GM23338 (cell line): ENCODE results near the gene ZNF524. TPM values are rescaled to one million over a fixed set of nuclear protein-coding genes. Genes with fewer than 3 reads are reported as not detected.

Experiments
- ATAC-seq: fragments of 200-7000 bp; cut with Tn5 transposase; 3 replicates; pipeline ENCODE4 v1.9.1; 2020
- DNase-seq: peaks from one replicate; pipeline ENCODE4 v3.0.0-alpha.2; 2015; ENCODE audit warnings: low spot score
- H2AFZ ChIP-seq: fragments of 200-600 bp; sonication (generic); 2 replicates; pipeline ENCODE4 v1.8.0; 2016; ENCODE audit warnings: antibody characterized with exemption, mild to moderate bottlenecking, moderate library complexity
- H3F3A ChIP-seq: fragments of 200-600 bp; sonication (generic); replicated peaks from 2 replicates; pipeline ENCODE4 v1.8.0; 2017; ENCODE audit warnings: antibody characterized with exemption, mixed run types, low read depth
- H3K27ac ChIP-seq: fragments of 200-600 bp; sonication (generic); 2 replicates; pipeline ENCODE4 v1.6.1; 2016; ENCODE audit warnings: low read depth
- H3K27me3 ChIP-seq: fragments of 200-600 bp; sonication (generic); 2 replicates; pipeline ENCODE4 v1.8.0; 2016; ENCODE audit warnings: mild to moderate bottlenecking, mixed run types, moderate library complexity; ENCODE audit not compliant: insufficient read depth
- H3K36me3 ChIP-seq: fragments of 200-600 bp; sonication (generic); 2 replicates; pipeline ENCODE4 v1.8.0; 2016; ENCODE audit warnings: mild to moderate bottlenecking; ENCODE audit not compliant: insufficient read depth
- H3K4me1 ChIP-seq: fragments of 200-600 bp; sonication (generic); 2 replicates; pipeline ENCODE4 v1.8.0; 2016; ENCODE audit warnings: mild to moderate bottlenecking, moderate library complexity; ENCODE audit not compliant: insufficient read depth
- H3K4me2 ChIP-seq: fragments of 200-600 bp; sonication (generic); 2 replicates; pipeline ENCODE4 v1.7.1; 2017; ENCODE audit warnings: mixed run types
- H3K4me3 ChIP-seq: fragments of 200-600 bp; sonication (generic); 2 replicates; pipeline ENCODE4 v1.6.1; 2016; ENCODE audit warnings: mixed run types
- H3K79me2 ChIP-seq: fragments of 200-600 bp; sonication (generic); replicated peaks from 2 replicates; pipeline ENCODE4 v1.8.0; 2017; ENCODE audit warnings: mild to moderate bottlenecking; ENCODE audit not compliant: insufficient read depth
- H3K9me2 ChIP-seq: fragments of 200-600 bp; sonication (generic); 2 replicates; pipeline ENCODE4 v1.8.0; 2017; ENCODE audit not compliant: insufficient read depth
- H4K20me1 ChIP-seq: fragments of 200-600 bp; sonication (generic); replicated peaks from 2 replicates; pipeline ENCODE4 v1.8.0; 2017; ENCODE audit warnings: mild to moderate bottlenecking; ENCODE audit not compliant: insufficient read depth
- H3K27ac Mint-ChIP-seq: 2 replicates; pipeline ENCODE4 v1.8.0; 2020; ENCODE audit warnings: inconsistent platforms, mild to moderate bottlenecking, moderate library complexity, mixed read lengths
- H3K27me3 Mint-ChIP-seq: 3 replicates; pipeline ENCODE4 v1.8.0; 2022; ENCODE audit warnings: low read depth, mild to moderate bottlenecking, moderate library complexity, mixed read lengths, inconsistent platforms; ENCODE audit not compliant: insufficient read depth, poor library complexity
- H3K36me3 Mint-ChIP-seq: 3 replicates; pipeline ENCODE4 v1.8.0; 2021; ENCODE audit warnings: low read depth, mild to moderate bottlenecking, inconsistent platforms, moderate library complexity, mixed read lengths
- H3K4me1 Mint-ChIP-seq: 3 replicates; pipeline ENCODE4 v1.8.0; 2020; ENCODE audit warnings: mild to moderate bottlenecking, inconsistent platforms, mixed read lengths
- H3K4me3 Mint-ChIP-seq: 3 replicates; pipeline ENCODE4 v1.8.0; 2021; ENCODE audit warnings: moderate library complexity, mild to moderate bottlenecking, inconsistent platforms, mixed read lengths
- H3K9me3 Mint-ChIP-seq: 3 replicates; pipeline ENCODE4 v1.8.0; 2020; ENCODE audit warnings: moderate library complexity, mild to moderate bottlenecking, inconsistent platforms, mixed read lengths
- CREB1 ChIP-seq: fragments of 250-450 bp; sonication (Bioruptor Pico); IDR thresholded peaks from 2 replicates; pipeline ENCODE4 v1.5.0; 2020; ENCODE audit warnings: low read depth, mild to moderate bottlenecking, moderate library complexity
- CTCF ChIP-seq, 2 experiments: fragments of 200-600 bp in 1 of 2; sonication (generic) in 1 of 2; conservative IDR thresholded peaks; 2 replicates each; pipeline versions ENCODE4 v1.5.1 to v1.6.1; 2016 to 2017; ENCODE audit warnings: antibody characterized with exemption in 2 of 2, low read depth in 2 of 2, mild to moderate bottlenecking in 2 of 2, moderate library complexity in 1 of 2
- ETS1 ChIP-seq: IDR thresholded peaks from 2 replicates; pipeline ENCODE4 v1.6.1; 2016; ENCODE audit warnings: antibody characterized with exemption
- EZH2 ChIP-seq: fragments of 200-600 bp; sonication (generic); IDR thresholded peaks from one replicate; pipeline ENCODE4 v1.8.0; 2017; ENCODE audit warnings: antibody characterized with exemption, mild to moderate bottlenecking, low read depth; ENCODE audit not compliant: unreplicated experiment
- EZH2phosphoT487 ChIP-seq: fragments of 200-600 bp; sonication (generic); IDR thresholded peaks from one replicate; pipeline ENCODE4 v1.8.1; 2018; ENCODE audit warnings: antibody characterized with exemption; ENCODE audit not compliant: unreplicated experiment
- JUNB ChIP-seq: IDR thresholded peaks from one replicate; pipeline ENCODE4 v1.6.1; 2016; ENCODE audit warnings: antibody characterized with exemption; ENCODE audit not compliant: unreplicated experiment
- NANOG ChIP-seq: IDR thresholded peaks from 2 replicates; pipeline ENCODE4 v1.6.1; 2016; ENCODE audit warnings: antibody characterized with exemption, borderline replicate concordance
- POLR2AphosphoS5 ChIP-seq: IDR thresholded peaks from 2 replicates; pipeline ENCODE4 v1.6.1; 2016; ENCODE audit warnings: antibody characterized with exemption, low read depth
- REST ChIP-seq: IDR thresholded peaks from one replicate; pipeline ENCODE4 v1.6.1; 2018; ENCODE audit warnings: antibody characterized with exemption; ENCODE audit not compliant: unreplicated experiment
- STAT1 ChIP-seq: IDR thresholded peaks from one replicate; pipeline ENCODE4 v1.6.1; 2016; ENCODE audit warnings: antibody characterized with exemption; ENCODE audit not compliant: unreplicated experiment
- ZNF114 ChIP-seq: fragments of 250-450 bp; sonication (Bioruptor Pico); IDR thresholded peaks from 2 replicates; pipeline ENCODE4 v1.5.0; 2020; ENCODE audit warnings: mild to moderate bottlenecking, moderate library complexity
- ZNF331 ChIP-seq: fragments of 250-450 bp; sonication (Bioruptor Pico); IDR thresholded peaks from 2 replicates; pipeline ENCODE4 v1.5.0; 2020; ENCODE audit warnings: low read depth, mild to moderate bottlenecking, moderate library complexity
- ZNF462 ChIP-seq: fragments of 250-450 bp; sonication (Bioruptor Pico); IDR thresholded peaks from 2 replicates; pipeline ENCODE4 v1.5.0; 2020; ENCODE audit warnings: mild to moderate bottlenecking, moderate library complexity
- polyA plus RNA-seq: library from polyadenylated mRNA; unstranded; fragments of >200 nt; fragmentation: Nextera tagmentation; extraction: Ambion mirVana; gene quantifications from 2 replicates; pipeline ENCODE4 v1.2.1, GENCODE V29; 2016
- total RNA-seq: library from RNA; depleted of rRNA; stranded (reverse); fragments of >200 nt; shearing (Covaris generic); gene quantifications from 2 replicates; pipeline ENCODE4 v1.2.3, GENCODE V29; 2014

Gene ZNF524
- total and polyA plus RNA-seq, 2 experiments from 2014 or later: 6.0 to 8.3 TPM

GRCh38 chr19:55580628-55581144, 19.4 kb upstream of the ZNF524 start, which contains the start of gene ZNF579:
Gene ZNF579, minus strand, starts transcription at chr19:55580848. Its CDS starts 1,209 bp downstream, at chr19:55579639.
- TF ChIP-seq STAT1 (no peak), ZNF114 (CRISPR knock-in tag) (no peak), EZH2 (no peak), POLR2AphosphoS5 (peak; percentile 50; the same call in 1 of the 2 replicates), CTCF (conservative IDR thresholded peaks at IDR 0.05; ENCODE audit: low read depth in 2 of 2) (0 out of 4 replicates have a peak, but pooled peaks of 1 of the 2 experiments have one; percentile 1), EZH2phosphoT487 (no peak), REST (peak; percentile 60), ZNF331 (CRISPR knock-in tag) (no peak), NANOG (no peak), JUNB (no peak), ETS1 (peak; percentile 71; the same call in 1 of the 2 replicates), CREB1 (CRISPR knock-in tag) (peak; percentile 51; the same call in 1 of the 2 replicates), ZNF462 (no peak)
- no peaks in the 10 kb centered on the region; the same call in none of the 2 replicates for H3K36me3 ChIP-seq
- H2AFZ ChIP-seq: no peak within 1 kb of the TSS
- H3K4me1 ChIP-seq: peaks cover 6% of the 10 kb centered on the region
- H3K9me2 ChIP-seq: no peaks in the 10 kb centered on the region
- H3F3A ChIP-seq: peaks cover 17% of the 10 kb centered on the region
- H3K4me3 ChIP-seq: peak within 1 kb of the TSS; percentile 93
- peaks cover 25% of the 10 kb centered on the region for H3K36me3 Mint-ChIP-seq
- no peaks in the 10 kb centered on the region for H3K27me3 ChIP-seq
- peak within 1 kb of the TSS; percentile 87 for H3K4me3 Mint-ChIP-seq
- DNase-seq (peak; percentile 95), ATAC-seq (peak; percentile 76)
- H3K27me3 Mint-ChIP-seq: peaks cover 18% of the 10 kb centered on the region
- H3K27ac Mint-ChIP-seq: peak within 1 kb of the TSS; percentile 74
- H3K4me1 Mint-ChIP-seq: peaks cover 13% of the 10 kb centered on the region
- H3K9me3 Mint-ChIP-seq: no peaks in the 10 kb centered on the region; the same call in 2 of the 3 replicates
- peaks cover 13% of the 10 kb centered on the region; the same call in 1 of the 2 replicates for H3K79me2 ChIP-seq
- peak within 1 kb of the TSS; percentile 89 for H3K4me2 ChIP-seq
- H4K20me1 ChIP-seq: no peaks in the 10 kb centered on the region
- H3K27ac ChIP-seq: peak within 1 kb of the TSS; percentile 56; the same call in 1 of the 2 replicates
